ENCODE measurements around the gene CADPS2. TPM values are rescaled to one million over a fixed set of nuclear protein-coding genes. Genes with fewer than 3 reads are reported as not detected.
"Not testable (repeated sequence)": the region's sequence is repeated elsewhere in the genome, so short reads cannot be mapped to it uniquely, and the experiment has no call there.

Gene CADPS2
- total RNA-seq, 1 donor from 2014 or later = 4.4 TPM

GRCh38 chr7:122291189-122291588 lies 595.1 kb downstream of the CADPS2 start:
- H3K4me3 ChIP-seq (ENCODE audit: low read depth, low read length) = no peak overlapping the region
- DNase-seq (ENCODE audit: low read depth) = no peak
- TF ChIP-seq CTCF (conservative IDR thresholded peaks at IDR 0.05; ENCODE audit: low read depth, low read length) = no peak

GRCh38 chr7:122290476-122290875 lies 595.8 kb downstream of the CADPS2 start:
- no peak for DNase-seq (ENCODE audit: low read depth)
- H3K4me3 ChIP-seq (ENCODE audit: low read depth, low read length) = no peak overlapping the region
- peak; percentile 3 for TF ChIP-seq CTCF (conservative IDR thresholded peaks at IDR 0.05; ENCODE audit: low read depth, low read length)

- DNase-seq (ENCODE audit: low read depth) = no peak
- TF ChIP-seq CTCF (conservative IDR thresholded peaks at IDR 0.05; ENCODE audit: low read depth, low read length) = no peak
- no peak overlapping the region for H3K4me3 ChIP-seq (ENCODE audit: low read depth, low read length)
Observed at GRCh38 chr7:122289426-122289825, 596.8 kb downstream of the CADPS2 start.

- not testable (repeated sequence) for DNase-seq (ENCODE audit: low read depth); H3K4me3 ChIP-seq (ENCODE audit: low read depth, low read length)
Observed at GRCh38 chr7:122284608-122285007, 601.7 kb downstream of the CADPS2 start.

GRCh38 chr7:122273117-122273516 lies 613.1 kb downstream of the CADPS2 start:
- no peak overlapping the region for H3K4me3 ChIP-seq (ENCODE audit: low read depth, low read length)
- DNase-seq (ENCODE audit: low read depth) = no peak
- TF ChIP-seq CTCF (conservative IDR thresholded peaks at IDR 0.05; ENCODE audit: low read depth, low read length) = no peak

GRCh38 chr7:122269241-122269640 lies 617.0 kb downstream of the CADPS2 start:
- H3K4me3 ChIP-seq (ENCODE audit: low read depth, low read length) = no peak overlapping the region
- no peak for DNase-seq (ENCODE audit: low read depth)
- TF ChIP-seq CTCF (conservative IDR thresholded peaks at IDR 0.05; ENCODE audit: low read depth, low read length) = no peak

Other genes with a start within 250 kb of the CADPS2 start
- gene RNF133, start 187.3 kb downstream of the CADPS2 start, total RNA-seq = not detected in 2 replicates
- gene RNF148, start 183.5 kb downstream of the CADPS2 start, total RNA-seq = 0.14 and 2.2 TPM in 2 replicates
- not detected in 2 replicates for gene TAS2R16, start 109.2 kb upstream of the CADPS2 start, total RNA-seq

Data from epithelial cell of proximal tubule (primary cell).